Smooth muscle cell of bladder (primary cell): ENCODE measurements around the gene LCE3C. TPM values are rescaled to one million over a fixed set of nuclear protein-coding genes. Genes with fewer than 3 reads are reported as not detected.

ENCODE experiments used
- total RNA-seq: library from RNA; depleted of rRNA; stranded (reverse); fragments of >200 nt; gene quantifications from 2 replicates; pipeline ENCODE4 v1.2.3, GENCODE V29; 2014

Gene LCE3C, protein sequence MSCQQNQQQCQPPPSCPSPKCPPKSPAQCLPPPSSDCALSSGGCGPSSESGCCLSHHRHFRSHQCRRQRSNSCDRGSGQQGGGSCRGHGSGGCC
- total RNA-seq = not detected in 2 replicates

DNA sequence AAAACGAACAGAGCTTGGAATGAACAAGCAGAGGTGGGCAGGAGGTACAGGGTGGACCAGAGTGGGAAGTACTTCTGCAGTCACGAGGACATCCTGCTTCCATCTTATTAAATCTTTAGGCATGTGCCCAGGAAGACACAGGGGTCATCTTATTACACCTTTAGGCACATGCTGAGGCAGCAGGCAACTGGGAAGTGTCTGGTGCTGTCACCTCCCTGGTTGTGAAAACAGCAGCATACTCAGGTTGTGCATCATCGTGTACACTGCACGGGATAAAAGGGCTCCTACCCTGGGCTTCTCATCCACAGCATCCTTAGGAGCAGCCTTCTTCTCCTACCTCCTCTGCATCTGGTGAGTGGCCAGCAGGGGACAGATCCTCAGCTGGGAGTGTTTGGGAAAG lies at the start of gene LCE3C:
Gene LCE3C, plus strand, starts transcription at position 301 of the 400 bp plus-strand sequence. CDS start 498 bp downstream, outside the sequence.

DNA sequence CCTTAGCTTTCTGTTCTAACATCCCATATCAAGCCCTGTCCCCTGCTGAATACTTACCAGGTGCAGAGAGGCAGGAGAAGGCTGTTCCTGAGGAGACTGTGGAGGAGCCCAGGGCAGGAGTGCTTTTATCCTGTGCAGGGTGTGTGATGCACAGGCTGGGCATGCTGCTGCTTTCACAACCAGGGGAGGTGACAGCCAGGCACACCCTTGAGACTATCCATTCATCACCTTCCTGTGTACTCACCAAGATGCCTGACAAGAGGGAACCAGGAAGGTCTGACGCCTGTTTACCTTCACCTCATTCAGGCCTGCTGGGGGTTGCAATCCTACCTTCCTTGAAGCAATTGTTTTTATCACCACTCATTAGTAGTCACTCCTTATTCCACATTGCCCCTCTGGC lies 33.4 kb upstream of the LCE3C start, which contains the start of gene LCE3E:
Gene LCE3E, minus strand, starts transcription at position 100 of the 400 bp plus-strand sequence. CDS start 572 bp downstream, outside the sequence.

DNA sequence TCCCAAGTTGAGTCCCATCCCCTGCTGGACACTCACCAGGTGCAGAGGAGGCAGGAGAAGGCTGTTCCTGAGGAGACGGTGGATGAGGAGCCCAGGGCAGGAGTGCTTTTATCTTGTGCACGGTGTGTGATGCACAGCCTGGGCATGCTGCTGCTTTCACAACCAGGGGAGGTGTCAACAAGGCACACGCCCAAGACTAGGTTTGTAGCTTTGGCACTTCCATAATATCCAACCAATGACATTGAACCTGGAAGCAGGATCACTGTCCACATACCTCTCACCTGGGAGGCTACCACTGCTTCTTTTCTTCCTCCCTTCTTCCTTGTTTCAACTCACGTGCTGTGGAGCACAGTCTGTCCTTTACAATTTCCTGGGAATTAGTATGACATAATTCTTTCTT lies 19.6 kb upstream of the LCE3C start, which contains the start of gene LCE3D:
Gene LCE3D, minus strand, starts transcription at position 84 of the 400 bp plus-strand sequence. CDS start 580 bp downstream, outside the sequence.

DNA sequence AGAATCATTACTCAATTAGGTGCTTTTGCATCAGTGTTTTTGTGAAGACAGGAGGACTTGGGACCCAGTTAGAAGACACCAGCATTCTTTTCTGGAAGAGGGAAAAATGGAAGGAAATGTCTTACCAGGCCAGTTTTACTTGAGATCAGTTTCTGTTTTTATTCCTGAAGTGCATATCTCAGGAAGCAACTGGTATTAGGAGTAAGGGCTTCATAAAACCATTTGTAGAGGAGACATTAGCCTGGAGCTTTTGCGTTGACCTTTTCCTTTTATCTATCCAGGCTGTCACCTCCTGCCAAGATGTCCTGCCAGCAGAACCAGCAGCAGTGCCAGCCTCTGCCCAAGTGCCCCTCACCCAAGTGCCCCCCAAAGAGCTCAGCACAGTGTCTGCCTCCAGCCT lies 13.5 kb downstream of the LCE3C start, which contains the start of gene LCE3B:
Gene LCE3B, plus strand, starts transcription at position 301 of the 400 bp plus-strand sequence. Its CDS starts 0 bp downstream, at position 301.

DNA sequence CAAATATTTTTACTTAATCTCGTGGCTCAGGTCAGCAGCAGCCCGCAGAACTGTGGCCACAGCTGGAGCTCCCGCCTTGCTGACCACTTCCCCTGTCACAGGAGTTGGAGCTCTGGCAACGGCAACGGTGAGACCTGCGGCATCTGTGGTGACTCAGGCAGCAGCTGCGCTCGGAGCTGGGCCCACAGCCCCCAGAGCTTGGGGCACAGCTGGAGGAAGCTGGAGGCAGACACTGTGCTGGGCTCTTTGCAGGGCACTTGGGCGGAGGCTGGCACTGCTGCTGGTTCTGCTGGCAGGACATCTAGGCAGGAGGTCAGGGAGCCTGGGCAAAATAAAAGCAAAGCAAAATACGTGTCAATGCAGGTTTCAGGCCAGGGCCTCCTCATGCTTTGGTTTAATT lies 22.8 kb downstream of the LCE3C start, which contains the start of gene LCE3A:
Gene LCE3A, minus strand, starts transcription at position 301 of the 400 bp plus-strand sequence. Its CDS starts 0 bp downstream, at position 301.

Other genes starting within 250 kb of the LCE3C start
- gene FLG2, start 240.2 kb upstream of the LCE3C start, total RNA-seq = under 0.01 TPM in 1 of 2 replicates, not detected in the other
- gene CRNN, start 186.0 kb upstream of the LCE3C start, total RNA-seq = not detected in 2 replicates
- gene LCE5A, start 89.4 kb upstream of the LCE3C start, total RNA-seq = not detected in 2 replicates
- gene CRCT1, start 85.8 kb upstream of the LCE3C start, total RNA-seq = not detected in 2 replicates
- not detected in 2 replicates for gene LCE3E, start 33.5 kb upstream of the LCE3C start, total RNA-seq
- not detected in 2 replicates for gene LCE3D, start 19.7 kb upstream of the LCE3C start, total RNA-seq
- not detected in 2 replicates for gene LCE3B, start 13.6 kb downstream of the LCE3C start, total RNA-seq
- not detected in 2 replicates for gene LCE3A, start 22.9 kb downstream of the LCE3C start, total RNA-seq
- gene LCE2D, start 63.1 kb downstream of the LCE3C start, total RNA-seq = not detected in 2 replicates
- gene LCE2C, start 75.0 kb downstream of the LCE3C start, total RNA-seq = not detected in 2 replicates
- not detected in 2 replicates for gene LCE2B, start 85.9 kb downstream of the LCE3C start, total RNA-seq
- gene LCE2A, start 98.1 kb downstream of the LCE3C start, total RNA-seq = not detected in 2 replicates
- gene LCE4A, start 107.9 kb downstream of the LCE3C start, total RNA-seq = not detected in 2 replicates
- gene KPRP, start 157.8 kb downstream of the LCE3C start, total RNA-seq = not detected in 2 replicates
- gene LCE1F, start 174.9 kb downstream of the LCE3C start, total RNA-seq = not detected in 2 replicates
- not detected in 2 replicates for gene LCE1E, start 186.0 kb downstream of the LCE3C start, total RNA-seq
- not detected in 2 replicates for gene LCE1D, start 196.5 kb downstream of the LCE3C start, total RNA-seq
- gene LCE1C, start 206.4 kb downstream of the LCE3C start, total RNA-seq = not detected in 2 replicates
- not detected in 2 replicates for gene LCE1B, start 211.7 kb downstream of the LCE3C start, total RNA-seq
- gene LCE1A, start 227.2 kb downstream of the LCE3C start, total RNA-seq = not detected in 2 replicates
- gene LCE6A, start 242.6 kb downstream of the LCE3C start, total RNA-seq = not detected in 2 replicates